HepG2 (cell line): ENCODE data around the gene TRIM72. TPM values are rescaled to one million over a fixed set of nuclear protein-coding genes. Genes with fewer than 3 reads are reported as not detected.

Experiments used
- FOSL1 ChIP-seq: sonication (generic); formaldehyde crosslinking; IDR thresholded peaks from 2 replicates; pipeline ENCODE4 v1.9.0; 2021; ENCODE audit warnings: missing genetic modification reagents, borderline replicate concordance
- HMG20B ChIP-seq: conservative IDR thresholded peaks from 2 replicates; pipeline ENCODE4 v1.6.1; 2016; ENCODE audit warnings: missing genetic modification reagents, missing compliant biosample characterization
- HNRNPH1 ChIP-seq: fragments of 200-400 bp; formaldehyde crosslinking; optimal IDR thresholded peaks from 2 replicates; pipeline ENCODE3; 2017; ENCODE audit warnings: mild to moderate bottlenecking, low read depth, low read length
- IRX3 ChIP-seq: sonication (generic); formaldehyde crosslinking; IDR thresholded peaks from 2 replicates; pipeline ENCODE4 v1.8.1; 2023; ENCODE audit warnings: mild to moderate bottlenecking, low read depth, missing genetic modification reagents, borderline replicate concordance
- MBD4 ChIP-seq: IDR thresholded peaks from 2 replicates; pipeline ENCODE4 v1.6.1; 2012; ENCODE audit warnings: low read length, inconsistent platforms, borderline replicate concordance
- MBNL3 ChIP-seq: fragments of 250-450 bp; sonication (Bioruptor Pico); conservative IDR thresholded peaks from 2 replicates; pipeline ENCODE4 v1.8.0; 2022; ENCODE audit warnings: mild to moderate bottlenecking, inconsistent platforms
- PAF1 ChIP-seq: IDR thresholded peaks from 2 replicates; pipeline ENCODE4 v1.6.1; 2016; ENCODE audit warnings: missing genetic modification reagents, missing compliant biosample characterization
- POLR2A ChIP-seq, 2 experiments: IDR thresholded peaks; 2 replicates each; pipeline ENCODE4 v1.6.1; 2011; ENCODE audit warnings: low read depth in 2 of 2, low read length in 2 of 2, mild to moderate bottlenecking in 1 of 2, moderate library complexity in 1 of 2; ENCODE audit not compliant: insufficient read depth in 1 of 2
- POLR2AphosphoS2 ChIP-seq: IDR thresholded peaks from 2 replicates; pipeline ENCODE4 v1.6.1; 2011; ENCODE audit warnings: low read depth, low read length, improper control_type of control experiment
- RBM22 ChIP-seq: fragments of 200-400 bp; formaldehyde crosslinking; optimal IDR thresholded peaks from 2 replicates; pipeline ENCODE3; 2017; ENCODE audit warnings: mild to moderate bottlenecking, low read length, moderate library complexity
- RXRA ChIP-seq: sonication (generic); formaldehyde crosslinking; IDR thresholded peaks from 2 replicates; pipeline ENCODE4 v1.5.1; 2020; ENCODE audit warnings: missing genetic modification reagents
- SMAD9 ChIP-seq: sonication (generic); formaldehyde crosslinking; IDR thresholded peaks from 2 replicates; pipeline ENCODE4 v1.5.1; 2020; ENCODE audit warnings: mild to moderate bottlenecking, missing genetic modification reagents
- SMC3 ChIP-seq: IDR thresholded peaks from 2 replicates; pipeline ENCODE4 v1.6.1; 2011; ENCODE audit warnings: low read length, improper control_type of control experiment
- TEAD2 ChIP-seq: sonication (generic); formaldehyde crosslinking; IDR thresholded peaks from 2 replicates; pipeline ENCODE4 v1.9.0; 2021; ENCODE audit warnings: missing genetic modification reagents
- ZC3H13 ChIP-seq: sonication (generic); formaldehyde crosslinking; IDR thresholded peaks from 2 replicates; pipeline ENCODE4 v1.8.1; 2023; ENCODE audit warnings: mild to moderate bottlenecking, missing genetic modification reagents, moderate library complexity
- ZNF143 ChIP-seq: sonication (generic); formaldehyde crosslinking; IDR thresholded peaks from 2 replicates; pipeline ENCODE4 v1.4.0; 2020; ENCODE audit warnings: missing genetic modification reagents
- ZNF260 ChIP-seq: sonication (generic); formaldehyde crosslinking; IDR thresholded peaks from 2 replicates; pipeline ENCODE4 v1.4.0; 2020; ENCODE audit warnings: missing genetic modification reagents, low read depth, mild to moderate bottlenecking, borderline replicate concordance
- polyA plus RNA-seq, 8 experiments: library from polyadenylated mRNA; depleted of rRNA in 3 of 8; stranded (reverse) in 7 of 8; unstranded in 1 of 8; fragments of >200 nt; fragmentation: Illumina TruSeq in 4 of 8; extraction: Trizol in 4 of 8; gene quantifications; 2 replicates each; pipeline versions ENCODE4 v1.2.1 to v1.2.3, GENCODE V29; 2011 to 2016; ENCODE audit warnings: low read depth in 4 of 8, missing spikeins in 1 of 8, mixed read lengths in 1 of 8; ENCODE audit not compliant: insufficient read depth in 1 of 8
- total RNA-seq, 5 experiments: library from RNA; depleted of rRNA; stranded (reverse); fragments of >200 nt; fragmentation: Illumina TruSeq; extraction: Trizol; gene quantifications; 2 replicates each; pipeline ENCODE4 v1.2.3, GENCODE V29; 2016; ENCODE audit warnings: low read depth in 1 of 5
- TF ChIP-seq, protein P1 (sequence below): sonication (generic); formaldehyde crosslinking; conservative IDR thresholded peaks from 2 replicates; pipeline ENCODE4 v1.8.1; 2023; ENCODE audit warnings: missing genetic modification reagents
- TF ChIP-seq, protein P2 (sequence below): sonication (generic); formaldehyde crosslinking; IDR thresholded peaks from 2 replicates; pipeline ENCODE4 v1.4.0; 2020; ENCODE audit warnings: mild to moderate bottlenecking, missing genetic modification reagents, borderline replicate concordance
- TF ChIP-seq, protein P3 (sequence below): sonication (generic); formaldehyde crosslinking; IDR thresholded peaks from 2 replicates; pipeline ENCODE4 v1.8.1; 2023; ENCODE audit warnings: mild to moderate bottlenecking, inconsistent platforms, moderate library complexity, missing genetic modification reagents, borderline replicate concordance
- TF ChIP-seq, protein P4 (sequence below): sonication (generic); formaldehyde crosslinking; IDR thresholded peaks from 2 replicates; pipeline ENCODE4 v1.9.0; 2022; ENCODE audit warnings: missing genetic modification reagents, mild to moderate bottlenecking, borderline replicate concordance
- TF ChIP-seq, protein P5 (sequence below): sonication (generic); formaldehyde crosslinking; IDR thresholded peaks from 2 replicates; pipeline ENCODE4 v1.4.0; 2020; ENCODE audit warnings: missing genetic modification reagents

The TRIM72 gene
- total and polyA plus RNA-seq, 2 of the 13 experiments (the other 11 are each of a cell fraction or from before 2014, with no cell fraction given): not detected

DNA sequence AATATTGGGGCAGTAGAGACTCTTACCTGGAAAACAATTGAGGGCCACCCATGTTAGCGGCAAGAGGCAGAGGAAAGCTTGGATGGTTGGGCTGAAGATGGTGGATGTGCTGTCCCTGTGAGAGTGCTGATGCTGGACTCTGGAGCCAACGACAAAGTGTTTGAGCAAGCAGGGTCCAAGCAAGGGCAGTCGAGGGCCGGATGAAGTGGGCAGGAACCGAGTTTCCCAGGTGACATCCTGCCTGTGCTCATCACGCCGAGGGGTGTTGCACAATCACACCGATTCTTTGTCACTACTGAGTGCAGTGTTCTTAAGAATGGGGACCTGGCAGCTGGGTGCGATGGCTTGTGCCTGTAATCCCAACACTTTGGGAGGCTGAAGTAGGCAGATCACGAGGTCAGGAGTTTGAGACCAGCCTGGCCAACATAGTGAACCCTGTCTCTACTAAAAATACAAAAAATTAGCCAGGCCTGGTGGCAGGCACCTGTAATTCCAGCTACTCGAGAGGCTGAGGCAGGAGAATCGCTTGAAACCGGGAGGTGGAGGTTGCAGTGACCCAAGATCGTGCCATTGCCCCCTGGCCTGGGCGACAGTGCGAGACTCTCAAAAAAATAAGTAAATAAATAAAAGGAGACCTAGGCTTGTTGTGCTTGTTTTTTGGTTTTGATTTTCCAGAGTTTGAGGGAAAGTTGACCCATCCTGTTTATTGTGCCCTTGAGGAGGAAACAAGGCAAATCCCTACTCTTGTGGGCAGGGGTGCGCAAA, 17.4 kb upstream of the TRIM72 start (continued):
- TF ChIP-seq, protein P1, sequence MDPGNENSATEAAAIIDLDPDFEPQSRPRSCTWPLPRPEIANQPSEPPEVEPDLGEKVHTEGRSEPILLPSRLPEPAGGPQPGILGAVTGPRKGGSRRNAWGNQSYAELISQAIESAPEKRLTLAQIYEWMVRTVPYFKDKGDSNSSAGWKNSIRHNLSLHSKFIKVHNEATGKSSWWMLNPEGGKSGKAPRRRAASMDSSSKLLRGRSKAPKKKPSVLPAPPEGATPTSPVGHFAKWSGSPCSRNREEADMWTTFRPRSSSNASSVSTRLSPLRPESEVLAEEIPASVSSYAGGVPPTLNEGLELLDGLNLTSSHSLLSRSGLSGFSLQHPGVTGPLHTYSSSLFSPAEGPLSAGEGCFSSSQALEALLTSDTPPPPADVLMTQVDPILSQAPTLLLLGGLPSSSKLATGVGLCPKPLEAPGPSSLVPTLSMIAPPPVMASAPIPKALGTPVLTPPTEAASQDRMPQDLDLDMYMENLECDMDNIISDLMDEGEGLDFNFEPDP (CRISPR knock-in tag): 0 out of 2 replicates have a peak, but pooled peaks have one; percentile 48
- TF ChIP-seq ZNF260 (CRISPR knock-in tag): no peak
- TF ChIP-seq, protein P2, sequence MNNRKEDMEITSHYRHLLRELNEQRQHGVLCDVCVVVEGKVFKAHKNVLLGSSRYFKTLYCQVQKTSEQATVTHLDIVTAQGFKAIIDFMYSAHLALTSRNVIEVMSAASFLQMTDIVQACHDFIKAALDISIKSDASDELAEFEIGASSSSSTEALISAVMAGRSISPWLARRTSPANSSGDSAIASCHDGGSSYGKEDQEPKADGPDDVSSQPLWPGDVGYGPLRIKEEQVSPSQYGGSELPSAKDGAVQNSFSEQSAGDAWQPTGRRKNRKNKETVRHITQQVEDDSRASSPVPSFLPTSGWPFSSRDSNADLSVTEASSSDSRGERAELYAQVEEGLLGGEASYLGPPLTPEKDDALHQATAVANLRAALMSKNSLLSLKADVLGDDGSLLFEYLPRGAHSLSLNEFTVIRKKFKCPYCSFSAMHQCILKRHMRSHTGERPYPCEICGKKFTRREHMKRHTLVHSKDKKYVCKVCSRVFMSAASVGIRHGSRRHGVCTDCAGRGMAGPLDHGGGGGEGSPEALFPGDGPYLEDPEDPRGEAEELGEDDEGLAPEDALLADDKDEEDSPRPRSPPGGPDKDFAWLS (CRISPR knock-in tag): no peak
- peak; percentile 1; the same call in 1 of the 2 replicates for TF ChIP-seq SMC3
- no peak for TF ChIP-seq SMAD9 (CRISPR knock-in tag)
- TF ChIP-seq IRX3 (CRISPR knock-in tag): no peak
- TF ChIP-seq ZC3H13: peak; percentile 44; the same call in 1 of the 2 replicates
- TF ChIP-seq, protein P3, sequence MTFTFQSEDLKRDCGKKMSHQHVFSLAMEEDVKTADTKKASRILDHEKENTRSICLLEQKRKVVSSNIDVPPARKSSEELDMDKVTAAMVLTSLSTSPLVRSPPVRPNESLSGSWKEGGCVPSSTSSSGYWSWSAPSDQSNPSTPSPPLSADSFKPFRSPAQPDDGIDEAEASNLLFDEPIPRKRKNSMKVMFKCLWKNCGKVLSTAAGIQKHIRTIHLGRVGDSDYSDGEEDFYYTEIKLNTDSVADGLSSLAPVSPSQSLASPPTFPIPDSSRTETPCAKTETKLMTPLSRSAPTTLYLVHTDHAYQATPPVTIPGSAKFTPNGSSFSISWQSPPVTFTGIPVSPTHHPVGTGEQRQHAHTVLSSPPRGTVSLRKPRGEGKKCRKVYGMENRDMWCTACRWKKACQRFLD (CRISPR knock-in tag): no peak
- TF ChIP-seq RXRA (CRISPR knock-in tag): peak; percentile 41; the same call in 1 of the 2 replicates
- peak; percentile 97 for TF ChIP-seq RBM22
- 0 out of 2 replicates have a peak, but pooled peaks have one; percentile 37 for TF ChIP-seq MBD4
- 0 out of 2 replicates have a peak, but pooled peaks have one; percentile 17 for TF ChIP-seq ZNF143
- TF ChIP-seq, protein P4, sequence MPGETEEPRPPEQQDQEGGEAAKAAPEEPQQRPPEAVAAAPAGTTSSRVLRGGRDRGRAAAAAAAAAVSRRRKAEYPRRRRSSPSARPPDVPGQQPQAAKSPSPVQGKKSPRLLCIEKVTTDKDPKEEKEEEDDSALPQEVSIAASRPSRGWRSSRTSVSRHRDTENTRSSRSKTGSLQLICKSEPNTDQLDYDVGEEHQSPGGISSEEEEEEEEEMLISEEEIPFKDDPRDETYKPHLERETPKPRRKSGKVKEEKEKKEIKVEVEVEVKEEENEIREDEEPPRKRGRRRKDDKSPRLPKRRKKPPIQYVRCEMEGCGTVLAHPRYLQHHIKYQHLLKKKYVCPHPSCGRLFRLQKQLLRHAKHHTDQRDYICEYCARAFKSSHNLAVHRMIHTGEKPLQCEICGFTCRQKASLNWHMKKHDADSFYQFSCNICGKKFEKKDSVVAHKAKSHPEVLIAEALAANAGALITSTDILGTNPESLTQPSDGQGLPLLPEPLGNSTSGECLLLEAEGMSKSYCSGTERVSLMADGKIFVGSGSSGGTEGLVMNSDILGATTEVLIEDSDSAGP: 0 out of 2 replicates have a peak, but pooled peaks have one; percentile 47
- no peak for TF ChIP-seq MBNL3 (CRISPR knock-in tag)
- TF ChIP-seq TEAD2 (CRISPR knock-in tag): 0 out of 2 replicates have a peak, but pooled peaks have one; percentile 0
- 0 out of 2 replicates have a peak, but pooled peaks have one; percentile 53 for TF ChIP-seq PAF1 (CRISPR knock-in tag)
- TF ChIP-seq POLR2AphosphoS2: peak; percentile 68
- TF ChIP-seq, protein P5, sequence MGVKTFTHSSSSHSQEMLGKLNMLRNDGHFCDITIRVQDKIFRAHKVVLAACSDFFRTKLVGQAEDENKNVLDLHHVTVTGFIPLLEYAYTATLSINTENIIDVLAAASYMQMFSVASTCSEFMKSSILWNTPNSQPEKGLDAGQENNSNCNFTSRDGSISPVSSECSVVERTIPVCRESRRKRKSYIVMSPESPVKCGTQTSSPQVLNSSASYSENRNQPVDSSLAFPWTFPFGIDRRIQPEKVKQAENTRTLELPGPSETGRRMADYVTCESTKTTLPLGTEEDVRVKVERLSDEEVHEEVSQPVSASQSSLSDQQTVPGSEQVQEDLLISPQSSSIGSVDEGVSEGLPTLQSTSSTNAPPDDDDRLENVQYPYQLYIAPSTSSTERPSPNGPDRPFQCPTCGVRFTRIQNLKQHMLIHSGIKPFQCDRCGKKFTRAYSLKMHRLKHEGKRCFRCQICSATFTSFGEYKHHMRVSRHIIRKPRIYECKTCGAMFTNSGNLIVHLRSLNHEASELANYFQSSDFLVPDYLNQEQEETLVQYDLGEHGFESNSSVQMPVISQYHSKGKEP (CRISPR knock-in tag): no peak
- no peak for TF ChIP-seq HMG20B (CRISPR knock-in tag)
- TF ChIP-seq FOSL1: no peak
- TF ChIP-seq POLR2A (IDR thresholded peaks at IDR 0.05; ENCODE audit: insufficient read depth in 1 of 2, low read depth in 2 of 2, low read length in 2 of 2): peak; percentile 61 to 64; a peak in 3 of 4 replicates
- no peak for TF ChIP-seq HNRNPH1
